GM19395 (cell line): Measurements from ENCODE around the gene TRPM3.
A peak's percentile ranks its signal among the peaks of the same experiment; 100 is the strongest.

Source experiments
- ATAC-seq: cut with Tn5 transposase; IDR thresholded peaks from one replicate; pipeline ENCODE4 v1.9.1; 2021; ENCODE audit warnings: mild to moderate bottlenecking, moderate library complexity; ENCODE audit not compliant: unreplicated experiment

Gene TRPM3

GRCh38 chr9:70535546-70536323 lies 585.7 kb downstream of the TRPM3 start:
- no peak for ATAC-seq

GRCh38 chr9:70534471-70534870 lies 587.0 kb downstream of the TRPM3 start:
- no peak for ATAC-seq

GRCh38 chr9:70534061-70534460 lies 587.4 kb downstream of the TRPM3 start:
- ATAC-seq = no peak

GRCh38 chr9:70533492-70533891 lies 587.9 kb downstream of the TRPM3 start:
- no peak for ATAC-seq

GRCh38 chr9:70532716-70533115 lies 588.7 kb downstream of the TRPM3 start:
- ATAC-seq = no peak

GRCh38 chr9:70531311-70531710 lies 590.1 kb downstream of the TRPM3 start:
- ATAC-seq = no peak

- ATAC-seq = no peak
These were observed 590.7 kb downstream of the TRPM3 start for GRCh38 chr9:70530716-70531115.

- no peak for ATAC-seq
These were observed 591.6 kb downstream of the TRPM3 start for GRCh38 chr9:70529833-70530232.

- no peak for ATAC-seq
These were observed 592.0 kb downstream of the TRPM3 start for GRCh38 chr9:70529377-70529776.

- no peak for ATAC-seq
These were observed 594.5 kb downstream of the TRPM3 start for GRCh38 chr9:70526902-70527301.

GRCh38 chr9:70525519-70525918 lies 595.9 kb downstream of the TRPM3 start:
- ATAC-seq = no peak

- ATAC-seq = peak; percentile 88
These were observed 601.3 kb downstream of the TRPM3 start for GRCh38 chr9:70519912-70520724.

GRCh38 chr9:70517926-70518610 lies 603.4 kb downstream of the TRPM3 start:
- no peak for ATAC-seq

- ATAC-seq = no peak
These were observed 607.1 kb downstream of the TRPM3 start for GRCh38 chr9:70514273-70514672.

- ATAC-seq = no peak
These were observed 609.6 kb downstream of the TRPM3 start for GRCh38 chr9:70511858-70512257.

GRCh38 chr9:70510157-70510770 lies 611.2 kb downstream of the TRPM3 start:
- ATAC-seq = no peak

- no peak for ATAC-seq
These were observed 615.3 kb downstream of the TRPM3 start for GRCh38 chr9:70506159-70506558.

- no peak for ATAC-seq
These were observed 616.6 kb downstream of the TRPM3 start for GRCh38 chr9:70504834-70505233.

GRCh38 chr9:70502690-70503089 lies 618.7 kb downstream of the TRPM3 start:
- ATAC-seq = no peak

- no peak for ATAC-seq
These were observed 620.6 kb downstream of the TRPM3 start for GRCh38 chr9:70500793-70501192.

GRCh38 chr9:70499621-70500020 lies 621.8 kb downstream of the TRPM3 start:
- ATAC-seq = no peak
